Bronchial epithelial cell (primary cell): ENCODE data around the gene SOBP. TPM values are rescaled to one million over a fixed set of nuclear protein-coding genes. Genes with fewer than 3 reads are reported as not detected.

Experiments
- DNase-seq: peaks from one replicate; pipeline ENCODE4 v3.0.0-alpha.2; 2010; ENCODE audit warnings: low read depth
- FAIRE-seq: peaks from 2 replicates; lab custom pipeline; 2011; peaks lifted over from hg19 to GRCh38; lab: Jason Lieb, UNC
- H3K27me3 ChIP-seq: 2 replicates; pipeline ENCODE4 v1.5.1; 2011; ENCODE audit warnings: low read length; ENCODE audit not compliant: control insufficient read depth, insufficient read depth
- H3K36me3 ChIP-seq: 2 replicates; pipeline ENCODE4 v1.5.1; 2011; ENCODE audit warnings: low read length; ENCODE audit not compliant: control insufficient read depth, insufficient read depth
- H3K4me3 ChIP-seq: 2 replicates; pipeline ENCODE4 v1.5.1; 2011; ENCODE audit warnings: mild to moderate bottlenecking, low read depth, low read length, control low read depth
- total RNA-seq: library from RNA; depleted of rRNA; stranded (reverse); fragments of >200 nt; gene quantifications from 2 replicates; pipeline ENCODE4 v1.2.1, GENCODE V29; 2014
- TF ChIP-seq, protein P1 (sequence below): IDR thresholded peaks from 2 replicates; pipeline ENCODE4 v1.5.1; 2011; ENCODE audit warnings: mild to moderate bottlenecking, moderate library complexity, low read length, control low read depth, inconsistent platforms; ENCODE audit not compliant: insufficient read depth, severe bottlenecking

SOBP gene
- total RNA-seq, 1 donor from 2014 or later, result 0.26 TPM

GRCh38 chr6:107646776-107647438 lies 157.0 kb downstream of the SOBP start:
- no peak overlapping the region for H3K4me3 ChIP-seq
- peak; percentile 61 for DNase-seq
- H3K36me3 ChIP-seq, result no peaks in the 10 kb centered on the region
- TF ChIP-seq, protein P1, sequence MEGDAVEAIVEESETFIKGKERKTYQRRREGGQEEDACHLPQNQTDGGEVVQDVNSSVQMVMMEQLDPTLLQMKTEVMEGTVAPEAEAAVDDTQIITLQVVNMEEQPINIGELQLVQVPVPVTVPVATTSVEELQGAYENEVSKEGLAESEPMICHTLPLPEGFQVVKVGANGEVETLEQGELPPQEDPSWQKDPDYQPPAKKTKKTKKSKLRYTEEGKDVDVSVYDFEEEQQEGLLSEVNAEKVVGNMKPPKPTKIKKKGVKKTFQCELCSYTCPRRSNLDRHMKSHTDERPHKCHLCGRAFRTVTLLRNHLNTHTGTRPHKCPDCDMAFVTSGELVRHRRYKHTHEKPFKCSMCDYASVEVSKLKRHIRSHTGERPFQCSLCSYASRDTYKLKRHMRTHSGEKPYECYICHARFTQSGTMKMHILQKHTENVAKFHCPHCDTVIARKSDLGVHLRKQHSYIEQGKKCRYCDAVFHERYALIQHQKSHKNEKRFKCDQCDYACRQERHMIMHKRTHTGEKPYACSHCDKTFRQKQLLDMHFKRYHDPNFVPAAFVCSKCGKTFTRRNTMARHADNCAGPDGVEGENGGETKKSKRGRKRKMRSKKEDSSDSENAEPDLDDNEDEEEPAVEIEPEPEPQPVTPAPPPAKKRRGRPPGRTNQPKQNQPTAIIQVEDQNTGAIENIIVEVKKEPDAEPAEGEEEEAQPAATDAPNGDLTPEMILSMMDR, result no peak
- no peaks in the 10 kb centered on the region for H3K27me3 ChIP-seq
- FAIRE-seq, result no peak

DNA sequence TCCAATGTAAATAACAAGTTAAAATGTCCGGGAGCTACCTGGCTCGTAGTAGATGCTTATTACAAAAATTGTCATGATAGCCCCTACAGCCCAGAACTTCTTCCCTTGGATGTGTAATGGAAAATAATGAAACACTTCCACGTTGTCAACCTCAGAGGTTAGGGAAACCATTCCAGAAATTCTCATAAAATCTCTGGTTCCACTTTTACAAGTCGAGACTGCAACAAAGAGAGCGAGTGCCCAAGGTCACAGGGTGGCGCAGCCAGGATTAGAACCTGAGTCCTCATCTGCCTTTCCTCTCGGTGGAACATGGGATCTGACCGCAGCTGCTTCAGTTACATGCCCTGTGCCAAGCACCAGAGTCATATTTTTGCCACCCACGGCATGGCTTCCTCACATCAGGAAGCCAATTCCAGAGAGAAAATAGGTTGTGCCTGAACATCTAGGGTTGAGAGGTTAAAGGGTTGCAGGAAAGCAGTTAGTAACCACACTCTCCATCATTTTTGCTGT lies 157.6 kb downstream of the SOBP start:
- TF ChIP-seq, protein P1, result no peak
- H3K4me3 ChIP-seq, result no peak overlapping the region
- FAIRE-seq, result no peak
- no peaks in the 10 kb centered on the region for H3K36me3 ChIP-seq
- DNase-seq, result no peak
- H3K27me3 ChIP-seq, result no peaks in the 10 kb centered on the region

- TF ChIP-seq, protein P1, result no peak
- Histone ChIP-seq H3K4me3 (no peak overlapping the region), H3K36me3 (no peaks in the 10 kb centered on the region), H3K27me3 (no peaks in the 10 kb centered on the region)
- DNase-seq, result no peak
- FAIRE-seq, result no peak
Observed at GRCh38 chr6:107648983-107649382, 159.1 kb downstream of the SOBP start.

DNA sequence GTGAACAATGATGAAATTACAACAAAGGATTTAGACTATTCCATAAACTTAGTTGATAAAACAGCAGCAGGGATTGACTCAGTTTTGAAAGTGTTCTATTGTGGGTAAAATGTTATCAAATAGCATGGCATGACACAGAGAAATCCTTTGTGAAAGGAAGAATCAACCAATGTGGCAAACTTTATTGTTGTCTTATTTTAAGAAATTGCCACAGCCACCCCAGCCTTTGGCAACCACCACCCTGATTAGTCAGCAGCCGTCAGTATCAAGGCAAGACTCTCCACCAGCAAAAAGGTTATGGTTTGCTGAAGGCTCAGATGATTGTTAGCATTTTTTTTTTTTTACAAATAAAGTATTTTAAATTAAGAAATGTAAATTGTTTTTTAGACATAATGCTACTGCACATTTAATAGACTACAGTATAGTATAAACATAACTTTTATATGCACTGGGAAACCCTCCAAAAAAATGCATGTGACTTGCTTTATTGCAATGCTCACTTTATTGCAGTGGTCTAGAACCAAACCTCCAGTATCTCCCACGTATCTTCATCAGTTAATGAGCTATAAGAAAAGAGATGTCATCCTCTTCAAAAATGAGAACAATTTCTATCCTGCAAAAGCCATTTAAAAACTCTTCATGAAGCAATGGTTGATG lies 162.7 kb downstream of the SOBP start:
- DNase-seq (peak; percentile 44), FAIRE-seq (no peak)

DNA sequence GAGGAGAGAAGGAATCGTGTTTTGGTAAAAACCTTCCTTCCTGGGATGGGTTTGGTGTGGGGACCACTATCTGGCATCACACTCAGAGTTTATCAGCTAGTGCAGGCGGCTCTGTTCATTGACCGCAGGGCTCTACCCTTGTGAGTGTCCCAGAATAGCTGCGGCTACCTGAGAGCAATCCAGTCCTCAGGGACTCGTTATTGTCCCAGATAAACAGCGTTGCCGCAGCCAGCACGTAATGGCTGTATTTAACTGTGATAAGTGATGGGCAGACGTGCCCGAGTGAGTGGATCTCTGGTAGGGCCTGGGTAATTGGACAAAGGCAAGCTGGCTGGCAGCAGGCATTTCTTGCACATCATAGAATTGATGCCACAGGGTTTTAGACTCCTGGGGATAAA lies 163.3 kb downstream of the SOBP start:
- no peaks in the 10 kb centered on the region for H3K36me3 ChIP-seq
- DNase-seq (no peak), FAIRE-seq (no peak)
- H3K27me3 ChIP-seq, result no peaks in the 10 kb centered on the region
- TF ChIP-seq, protein P1, result no peak
- H3K4me3 ChIP-seq, result no peak overlapping the region

More for the DNA sequence above, 162.7 kb downstream of the SOBP start:
- no peaks in the 10 kb centered on the region for H3K36me3 ChIP-seq
- TF ChIP-seq, protein P1, result no peak
- no peak overlapping the region for H3K4me3 ChIP-seq
- no peaks in the 10 kb centered on the region for H3K27me3 ChIP-seq
